Skin of body (tissue), 2 donors: ENCODE data around the gene SUDS3. TPM values are rescaled to one million over a fixed set of nuclear protein-coding genes. Genes with fewer than 3 reads are reported as not detected.

Experiments used
- DNase-seq: peaks from one replicate; lab custom pipeline; 2025; lab: John Stamatoyannopoulos, UW
- total RNA-seq: library from RNA; depleted of rRNA; stranded (reverse); fragments of >200 nt; gene quantifications from one replicate; pipeline ENCODE4 v1.2.3, GENCODE V29; 2014

SUDS3 gene
- total RNA-seq, 1 donor from 2014 or later = 40.9 TPM

- DNase-seq = no peak
Measured at GRCh38 chr12:118447181-118447580, 70.8 kb downstream of the SUDS3 start.

DNA sequence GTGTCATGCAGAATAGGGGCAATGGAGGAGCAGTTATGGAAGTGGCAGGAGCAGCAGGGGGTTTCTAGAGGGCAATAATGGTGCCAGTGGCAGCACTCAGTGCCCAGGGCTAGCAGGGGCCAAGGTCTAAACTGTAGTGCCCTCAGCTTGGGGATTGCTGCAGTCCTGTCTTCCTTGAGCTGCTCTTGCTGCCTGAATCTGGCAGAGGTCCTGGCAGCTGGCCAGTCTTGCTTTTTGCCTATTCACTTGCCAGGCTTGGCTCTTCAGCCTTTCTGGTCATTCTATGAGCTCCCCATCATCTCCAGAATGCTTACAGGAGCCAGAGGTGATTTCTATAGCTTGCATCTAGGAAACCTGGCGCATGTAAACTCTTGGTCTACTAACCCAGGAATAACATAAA is 72.0 kb downstream of the SUDS3 start:
- DNase-seq = no peak

GRCh38 chr12:118455327-118455726 is 79.0 kb downstream of the SUDS3 start:
- DNase-seq = no peak

- no peak for DNase-seq
Measured at GRCh38 chr12:118456741-118457140, 80.4 kb downstream of the SUDS3 start.

- no peak for DNase-seq
Measured at GRCh38 chr12:118459110-118459509, 82.8 kb downstream of the SUDS3 start.

GRCh38 chr12:118463677-118464076 is 87.3 kb downstream of the SUDS3 start:
- no peak for DNase-seq

DNA sequence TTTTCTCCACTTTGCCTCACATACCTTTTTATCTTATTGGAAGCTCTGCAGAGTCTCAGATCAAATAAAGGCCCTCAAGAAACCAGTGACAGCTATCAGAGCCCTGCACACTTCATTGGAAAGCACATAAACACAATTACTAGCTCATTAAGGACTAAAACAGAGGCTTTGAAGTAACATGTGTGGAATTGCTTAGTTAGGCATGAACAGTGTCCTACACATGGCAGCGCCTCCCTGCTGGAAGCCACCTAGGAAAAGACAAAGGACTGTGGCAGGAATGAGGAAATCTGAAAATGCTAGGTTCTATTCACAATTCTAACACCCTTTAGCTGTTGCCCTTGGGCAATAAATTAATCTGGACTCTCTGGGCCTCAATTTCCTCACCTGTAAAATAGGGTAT is 89.4 kb downstream of the SUDS3 start:
- no peak for DNase-seq

Other genes starting within 250 kb of the SUDS3 start
- gene PEBP1, start 240.4 kb upstream of the SUDS3 start, total RNA-seq = 109 TPM
- gene TAOK3, start 3.6 kb upstream of the SUDS3 start, total RNA-seq = 24.1 TPM